Fibroblast of skin of scalp (primary cell): ENCODE results near the gene DPP8. TPM values are rescaled to one million over a fixed set of nuclear protein-coding genes. Genes with fewer than 3 reads are reported as not detected.
"Not testable (repeated sequence)": the region's sequence is repeated elsewhere in the genome, so short reads cannot be mapped to it uniquely, and the experiment has no call there.

Source experiments
- DNase-seq: peaks from one replicate; pipeline ENCODE4 v3.0.0-alpha.2; 2013
- polyA plus RNA-seq, 2 experiments: library from polyadenylated mRNA; unstranded; fragments of 120-200 nt; gene quantifications; one replicate each; pipeline ENCODE4 v1.2.1, GENCODE V29; 2013; ENCODE audit not compliant: insufficient read length in 2 of 2

DPP8 gene
- 22.4 TPM for polyA plus RNA-seq (2013, experiment 1 of 2; ENCODE audit: insufficient read length)
- 22.4 TPM for polyA plus RNA-seq (2013, experiment 2 of 2; ENCODE audit: insufficient read length)

- peak; percentile 95 for DNase-seq
Measured at GRCh38 chr15:65516997-65517865, at the start of gene DPP8. DPP8 (minus strand) TSS chr15:65517689; CDS start chr15:65512553, 5,136 bp downstream.

GRCh38 chr15:65561934-65562333 is 44.4 kb upstream of the DPP8 start:
- no peak for DNase-seq

DNA sequence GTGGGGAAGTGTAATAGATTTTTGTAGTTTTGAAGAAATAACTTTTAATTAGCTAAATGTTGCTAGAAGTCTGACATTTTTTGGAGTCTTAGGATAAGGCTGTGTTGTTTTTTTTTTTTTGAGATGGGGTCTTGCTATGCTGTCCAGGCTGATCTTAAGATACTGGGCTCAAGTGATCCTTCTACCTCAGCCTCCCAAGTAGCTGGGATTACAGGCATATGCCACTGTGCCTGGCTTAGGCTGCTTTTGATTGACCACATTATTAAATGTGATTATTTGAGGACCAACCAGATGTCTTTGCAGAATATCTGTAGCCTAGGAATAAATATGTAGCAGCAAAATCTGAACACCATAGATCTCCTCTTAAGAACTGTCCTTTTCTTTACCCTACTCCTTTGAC is 42.5 kb upstream of the DPP8 start:
- DNase-seq: no peak

DNA sequence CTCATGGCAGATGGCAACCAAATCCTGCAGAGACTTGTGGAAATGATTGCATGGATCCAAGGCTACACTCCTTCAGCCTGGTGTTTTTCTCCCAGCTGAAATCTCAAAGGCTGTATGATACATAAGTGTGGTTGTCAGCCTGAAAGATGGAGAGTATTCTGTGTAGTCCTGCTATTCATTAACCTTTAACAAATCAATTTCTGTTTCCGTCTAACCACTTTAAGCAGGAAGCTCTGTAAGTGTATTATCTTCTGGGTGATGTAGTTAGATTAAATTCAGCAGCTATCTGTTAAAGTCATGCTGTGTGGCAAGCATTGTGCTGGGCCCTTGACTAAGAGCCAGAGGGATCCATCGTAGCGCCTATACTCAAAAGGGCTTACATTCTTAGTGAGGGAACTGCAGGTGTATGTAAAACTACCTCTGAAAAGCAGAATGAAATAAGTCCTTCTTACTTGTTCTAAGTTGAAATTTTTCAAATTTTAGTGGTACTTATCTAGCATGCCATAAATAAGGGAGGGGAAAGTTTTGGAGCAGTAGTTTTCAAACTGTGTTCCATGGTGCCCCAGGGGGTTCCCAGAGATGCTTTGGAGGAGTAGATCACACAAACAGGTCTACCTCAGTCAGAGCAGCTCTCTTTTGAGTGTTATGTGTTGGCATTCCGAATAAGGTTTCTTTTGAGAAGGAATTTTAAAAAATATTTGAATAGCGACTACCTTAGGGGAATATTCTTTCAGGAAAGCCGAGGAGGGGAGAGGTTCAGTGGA is 41.7 kb upstream of the DPP8 start:
- DNase-seq: no peak

DNA sequence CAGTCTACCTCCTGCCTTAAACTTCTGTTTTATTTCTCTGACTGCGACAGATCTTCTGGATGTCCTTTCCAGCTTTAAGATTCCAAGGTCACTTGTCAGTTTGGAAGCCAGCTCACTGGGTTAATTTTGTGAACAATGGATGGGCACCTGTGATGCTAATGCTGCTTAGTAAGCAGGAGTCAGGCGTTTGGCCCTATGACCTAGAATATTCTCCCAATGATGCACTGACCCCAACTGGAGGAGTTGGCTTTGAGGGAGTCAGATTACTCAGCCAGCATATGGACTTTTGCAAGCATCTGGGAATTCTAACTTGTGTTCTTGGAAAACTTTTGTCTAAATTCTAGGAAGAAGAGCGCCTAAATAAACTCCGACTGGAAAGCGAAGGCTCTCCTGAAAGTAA is 40.8 kb upstream of the DPP8 start:
- DNase-seq: no peak

DNA sequence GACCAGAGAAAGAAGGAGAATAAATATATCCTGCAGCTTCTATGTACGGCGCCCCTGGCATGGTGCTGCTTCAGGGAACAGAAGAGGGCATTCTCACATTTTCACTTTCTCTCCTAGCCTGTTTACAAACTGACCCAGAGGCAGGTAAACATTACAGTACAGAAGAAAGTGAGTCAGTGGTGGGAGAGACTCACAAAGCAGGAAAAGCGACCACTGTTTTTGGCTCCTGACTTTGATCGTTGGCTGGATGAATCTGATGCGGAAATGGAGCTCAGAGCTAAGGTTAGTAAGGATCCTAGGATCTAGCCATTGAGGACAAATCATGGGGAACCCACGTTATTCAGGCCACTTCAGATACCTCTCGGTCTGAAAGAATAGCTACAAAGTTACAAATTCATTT is 39.1 kb upstream of the DPP8 start:
- no peak for DNase-seq

DNA sequence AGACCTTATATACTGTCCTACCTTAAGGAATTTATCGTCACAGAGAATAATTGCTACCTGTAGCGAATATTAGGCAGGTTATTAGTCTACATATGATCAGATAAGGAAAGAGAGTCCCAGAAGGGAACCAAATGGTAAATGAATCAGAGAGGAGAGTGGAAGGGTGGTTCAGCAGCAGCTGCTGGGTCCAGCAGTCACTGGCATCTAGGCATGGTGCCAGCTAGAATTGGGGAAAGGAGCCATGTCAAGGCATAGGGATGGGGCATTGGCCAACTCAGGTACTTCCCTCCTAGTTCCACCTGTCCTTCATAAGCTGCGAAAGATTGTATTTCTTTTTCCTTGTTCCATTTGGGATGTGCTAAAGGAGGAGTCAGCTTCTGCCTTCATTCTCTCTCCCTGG is 36.2 kb upstream of the DPP8 start:
- no peak for DNase-seq

GRCh38 chr15:65552851-65553250 is 35.4 kb upstream of the DPP8 start:
- DNase-seq: not testable (repeated sequence)

GRCh38 chr15:65551183-65551582 is 33.7 kb upstream of the DPP8 start:
- DNase-seq: no peak

- DNase-seq: peak; percentile 31
Measured at GRCh38 chr15:65550681-65551098, 33.2 kb upstream of the DPP8 start.

GRCh38 chr15:65549288-65549687 is 31.8 kb upstream of the DPP8 start:
- not testable (repeated sequence) for DNase-seq

DNA sequence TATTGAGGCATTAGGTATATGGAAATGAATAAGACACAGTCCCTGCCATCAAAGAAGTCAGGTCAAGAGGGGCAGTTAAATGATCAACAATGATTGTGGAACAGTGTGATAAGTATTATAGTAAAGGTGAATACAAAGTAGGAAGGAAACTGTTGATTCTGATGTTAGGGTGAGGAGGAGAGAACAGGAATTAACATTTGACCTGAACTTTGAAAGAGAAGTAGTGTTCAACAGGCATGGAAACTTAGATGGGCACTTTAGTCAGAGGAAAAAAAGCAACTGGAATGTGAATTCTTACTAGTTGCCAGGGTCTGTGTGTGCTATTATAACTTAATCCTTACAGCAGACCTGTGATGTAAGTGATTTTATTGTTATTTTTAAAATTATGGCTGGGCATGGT is 30.4 kb upstream of the DPP8 start:
- no peak for DNase-seq

GRCh38 chr15:65541231-65541820 is 23.8 kb upstream of the DPP8 start:
- no peak for DNase-seq

DNA sequence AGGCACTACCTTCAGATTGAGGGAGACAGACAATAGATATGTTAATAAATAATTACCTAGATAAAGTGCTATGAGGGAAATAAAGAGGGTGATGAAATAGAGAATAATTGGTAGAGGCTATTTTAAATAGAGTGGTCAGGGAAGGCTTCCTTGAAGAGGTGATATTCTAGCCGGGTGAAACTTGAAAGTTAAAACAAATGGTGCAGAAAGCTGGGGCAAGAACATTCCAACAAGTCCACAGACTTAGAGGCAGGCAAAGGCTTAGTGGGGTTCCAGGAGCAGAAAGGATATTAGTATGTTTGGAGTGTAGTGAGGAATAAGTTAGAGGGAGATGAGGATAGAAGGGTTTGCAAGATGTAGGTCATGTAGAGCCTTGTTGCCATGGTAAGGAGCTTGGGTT is 22.8 kb upstream of the DPP8 start:
- no peak for DNase-seq

GRCh38 chr15:65535192-65535591 is 17.7 kb upstream of the DPP8 start:
- no peak for DNase-seq

- DNase-seq: no peak
Measured at GRCh38 chr15:65533057-65533756, 15.7 kb upstream of the DPP8 start.

GRCh38 chr15:65532738-65533051 is 15.2 kb upstream of the DPP8 start:
- no peak for DNase-seq

- peak; percentile 84 for DNase-seq
Measured at GRCh38 chr15:65530318-65531111, 13.0 kb upstream of the DPP8 start, which contains the start of gene HACD3. HACD3 (plus strand) TSS chr15:65530463; CDS start chr15:65530632, 169 bp downstream.

GRCh38 chr15:65529762-65530317 is 12.4 kb upstream of the DPP8 start:
- DNase-seq: no peak

DNA sequence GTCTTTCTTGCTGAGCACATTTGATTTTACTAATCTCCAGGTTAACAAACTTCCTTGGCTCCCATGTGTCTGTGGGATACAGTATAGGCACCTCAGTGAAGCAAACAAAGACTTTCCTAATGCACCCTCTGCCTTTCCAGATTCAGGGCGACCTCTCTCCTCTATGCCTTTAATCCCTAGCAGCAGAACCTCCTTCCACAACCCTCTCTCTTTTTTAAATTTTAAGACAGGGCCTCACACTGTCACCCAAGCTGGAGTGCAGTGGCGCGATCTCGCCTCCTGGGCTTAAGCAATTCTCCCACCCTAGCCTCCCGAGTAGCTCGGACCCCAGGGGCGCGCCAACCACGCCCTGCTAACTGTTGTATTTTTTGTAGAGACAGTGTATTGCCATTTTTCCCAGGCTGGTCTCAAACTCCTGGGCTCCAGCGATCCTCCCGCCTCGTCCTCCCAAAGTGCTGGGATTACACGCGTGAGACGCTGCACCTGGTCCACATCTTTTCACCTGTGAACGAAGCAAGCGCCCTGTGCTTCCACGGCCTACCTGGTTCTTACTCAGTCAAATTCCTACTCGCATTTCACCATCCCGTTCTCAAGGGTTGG is 11.1 kb upstream of the DPP8 start:
- DNase-seq: no peak

DNA sequence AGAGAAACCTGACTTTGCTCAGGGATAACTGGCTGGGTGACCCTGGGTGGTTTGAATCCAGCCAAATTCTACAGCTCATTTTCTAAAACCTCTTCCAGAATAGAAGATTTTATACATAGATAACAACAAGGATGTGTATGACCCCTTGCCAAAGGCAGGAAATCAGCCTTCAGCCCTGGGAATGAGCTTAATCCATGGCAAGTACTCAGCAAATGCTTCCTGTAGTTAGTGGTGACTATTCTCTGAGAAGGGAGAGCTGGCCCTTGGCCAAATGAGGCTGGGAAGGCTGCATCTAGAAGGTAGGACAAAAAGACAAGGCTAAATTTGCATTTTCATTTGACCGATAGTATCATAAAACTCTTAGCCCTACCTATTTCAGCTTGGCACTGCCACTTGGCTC is 8.1 kb upstream of the DPP8 start:
- peak; percentile 28 for DNase-seq
